GM19099 (cell line): ENCODE measurements around the gene CARD14.

Experiments
- POLR2A ChIP-seq: IDR thresholded peaks from 3 replicates; pipeline ENCODE4 v1.6.1; 2011; ENCODE audit warnings: low read depth; ENCODE audit not compliant: insufficient read length; ENCODE audit errors: extremely low read depth

Gene CARD14

DNA sequence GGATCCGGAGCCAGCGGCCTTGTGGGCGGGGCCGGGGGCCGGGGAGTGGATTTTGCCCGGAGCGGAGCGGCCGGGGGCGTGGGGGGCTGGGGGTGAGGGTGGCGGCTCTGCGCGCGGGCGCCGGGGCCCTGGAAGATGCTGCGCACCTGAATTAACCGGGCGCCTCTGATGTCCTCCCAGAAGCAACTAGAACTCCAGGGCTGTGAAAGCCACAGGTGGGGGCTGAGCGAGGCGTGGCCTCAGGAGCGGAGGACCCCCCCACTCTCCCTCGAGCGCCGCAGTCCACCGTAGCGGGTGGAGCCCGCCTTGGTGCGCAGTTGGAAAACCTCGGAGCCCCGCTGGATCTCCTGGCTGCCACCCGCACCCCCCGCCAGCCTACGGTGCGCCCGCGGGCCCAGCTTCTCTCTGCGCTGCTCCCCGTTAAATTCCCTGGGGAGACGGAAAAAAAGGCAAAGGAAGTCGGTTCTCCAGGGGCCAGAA lies 50.9 kb downstream of the CARD14 start:
- no peak for TF ChIP-seq POLR2A

DNA sequence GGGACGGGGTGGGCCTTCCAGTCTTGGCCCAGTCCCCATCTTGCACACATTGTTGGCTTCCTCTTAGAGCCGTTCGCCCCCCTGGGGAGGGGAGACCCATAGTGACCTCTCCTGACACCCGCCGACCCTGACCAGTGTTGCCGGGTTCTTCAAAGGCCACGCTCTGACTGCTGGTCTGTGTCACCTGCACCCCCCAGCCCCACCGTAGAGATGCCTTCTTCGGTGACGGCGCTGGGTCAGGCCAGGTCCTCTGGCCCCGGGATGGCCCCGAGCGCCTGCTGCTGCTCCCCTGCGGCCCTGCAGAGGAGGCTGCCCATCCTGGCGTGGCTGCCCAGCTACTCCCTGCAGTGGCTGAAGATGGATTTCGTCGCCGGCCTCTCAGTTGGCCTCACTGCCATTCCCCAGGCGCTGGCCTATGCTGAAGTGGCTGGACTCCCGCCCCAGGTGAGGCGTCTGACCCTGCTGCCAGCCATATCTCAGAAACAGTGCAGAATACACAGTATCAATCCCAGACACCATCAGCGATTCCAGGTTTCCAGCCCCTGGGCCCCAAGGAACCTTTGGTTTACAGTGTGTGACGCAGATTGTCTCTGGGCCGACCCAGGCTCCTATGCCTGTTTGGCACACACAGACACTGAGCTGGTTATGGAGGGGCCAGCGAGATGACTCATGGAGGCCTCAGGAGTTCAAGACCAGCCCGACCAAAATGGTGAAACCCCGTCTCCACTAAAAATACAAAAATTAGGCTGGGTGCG lies 51.7 kb downstream of the CARD14 start:
- TF ChIP-seq POLR2A = no peak

DNA sequence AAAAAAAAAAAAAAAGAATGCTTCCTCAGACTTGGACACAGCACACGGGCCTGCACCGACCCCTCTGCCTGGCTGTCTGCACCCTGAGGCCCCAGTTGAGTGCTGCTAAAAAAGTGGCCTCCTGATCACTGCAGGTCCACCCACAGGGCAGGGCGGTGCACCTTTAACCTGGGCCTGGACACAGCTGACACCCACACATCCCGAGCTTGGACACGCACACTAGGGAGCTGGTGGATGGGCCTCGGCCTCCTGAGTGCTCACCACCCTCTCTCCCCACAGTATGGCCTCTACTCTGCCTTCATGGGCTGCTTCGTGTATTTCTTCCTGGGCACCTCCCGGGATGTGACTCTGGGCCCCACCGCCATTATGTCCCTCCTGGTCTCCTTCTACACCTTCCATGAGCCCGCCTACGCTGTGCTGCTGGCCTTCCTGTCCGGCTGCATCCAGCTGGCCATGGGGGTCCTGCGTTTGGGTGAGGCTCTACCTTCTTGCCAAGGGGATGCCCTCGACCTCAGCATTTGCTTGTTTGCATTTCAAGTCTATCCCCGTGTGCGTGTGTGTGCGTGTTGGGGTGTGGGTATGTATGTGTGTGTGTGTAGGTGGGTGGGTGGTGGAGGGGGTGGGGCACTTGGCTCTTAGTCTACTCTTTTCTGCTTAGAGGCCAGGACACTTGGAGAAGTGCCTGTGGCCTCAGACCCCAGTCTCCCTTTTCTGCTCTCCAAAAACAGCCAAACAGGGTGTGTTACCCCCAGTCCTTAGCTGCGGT lies 52.7 kb downstream of the CARD14 start:
- no peak for TF ChIP-seq POLR2A

GRCh38 chr17:80223142-80223815 lies 53.4 kb downstream of the CARD14 start:
- no peak for TF ChIP-seq POLR2A

DNA sequence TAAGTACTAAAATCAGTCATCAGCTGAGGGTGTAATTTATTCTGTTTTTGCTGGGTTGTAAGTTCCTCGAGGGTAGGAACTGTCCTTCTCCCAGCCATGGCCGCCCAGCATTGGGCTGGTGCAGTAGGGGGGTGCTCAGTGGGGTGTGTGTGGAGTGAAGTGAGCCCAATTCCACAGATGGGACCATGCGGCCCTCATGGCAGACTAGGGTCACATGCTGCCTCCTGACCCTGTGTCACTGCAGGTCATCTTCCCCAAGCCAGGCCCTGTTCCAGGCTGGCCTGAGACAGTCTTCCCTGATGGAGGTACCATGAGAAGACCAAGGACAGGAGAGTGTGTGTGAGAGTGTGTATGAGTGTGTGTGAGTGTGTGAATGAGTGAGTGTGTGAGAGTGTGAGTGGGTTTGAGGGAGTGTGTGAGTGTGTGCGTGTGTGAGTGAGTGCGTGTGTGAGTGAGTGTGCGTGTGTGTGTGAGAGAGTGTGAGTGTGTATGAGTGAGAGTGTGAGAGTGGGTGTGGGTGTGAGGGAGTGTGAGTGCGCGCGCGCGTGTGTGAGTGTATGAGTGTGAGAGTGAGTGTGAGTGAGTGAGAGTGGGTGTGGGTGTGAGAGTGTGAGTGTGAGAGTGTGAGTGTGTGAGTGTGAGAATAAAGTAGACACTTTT lies 54.1 kb downstream of the CARD14 start:
- no peak for TF ChIP-seq POLR2A

- no peak for TF ChIP-seq POLR2A
Observed at GRCh38 chr17:80224683-80225082, 54.9 kb downstream of the CARD14 start.

GRCh38 chr17:80225230-80225629 lies 55.4 kb downstream of the CARD14 start:
- TF ChIP-seq POLR2A = no peak

GRCh38 chr17:80227156-80227555 lies 57.3 kb downstream of the CARD14 start:
- TF ChIP-seq POLR2A = no peak

- no peak for TF ChIP-seq POLR2A
Observed at GRCh38 chr17:80227666-80228065, 57.8 kb downstream of the CARD14 start.

DNA sequence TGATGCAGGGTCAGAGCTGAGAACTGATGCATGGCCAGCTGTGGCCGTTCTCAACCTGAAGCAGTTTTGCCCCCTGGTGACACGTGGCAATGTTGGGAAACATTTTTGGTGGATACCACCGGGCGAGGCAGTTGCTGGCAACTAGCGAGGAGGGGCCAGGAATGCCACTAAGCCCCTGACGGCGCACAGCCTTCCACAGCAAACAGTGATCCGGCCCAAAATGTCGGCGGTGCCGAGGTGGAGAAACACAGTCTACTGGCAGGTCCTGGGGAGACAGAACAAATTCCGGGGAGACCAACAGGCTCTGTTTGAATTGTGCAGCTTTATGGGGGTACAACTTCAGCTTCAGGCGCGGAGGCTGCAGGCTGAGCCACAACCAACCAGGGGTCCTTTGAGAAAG lies 58.6 kb downstream of the CARD14 start:
- no peak for TF ChIP-seq POLR2A

GRCh38 chr17:80229011-80229410 lies 59.2 kb downstream of the CARD14 start:
- no peak for TF ChIP-seq POLR2A

GRCh38 chr17:80232438-80232837 lies 62.6 kb downstream of the CARD14 start:
- no peak for TF ChIP-seq POLR2A

DNA sequence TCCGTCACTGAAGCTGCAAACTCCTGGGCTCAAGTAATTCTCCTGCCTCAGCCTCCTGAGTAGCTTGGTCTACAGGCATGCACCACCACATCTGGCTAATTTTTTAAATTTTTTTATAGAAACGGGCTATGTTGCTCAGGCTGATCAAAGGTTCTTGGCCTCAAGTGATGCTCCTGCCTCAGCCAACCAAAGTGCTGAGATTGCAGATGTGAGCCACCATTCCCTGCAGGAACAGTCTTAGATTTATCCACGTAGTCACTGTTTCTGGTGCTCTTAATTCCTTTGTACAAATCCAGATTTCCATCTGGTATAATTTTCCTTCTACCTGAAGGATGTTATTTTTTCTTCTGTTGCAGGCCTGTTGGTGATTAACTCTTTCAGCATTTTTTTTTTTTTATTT lies 63.4 kb downstream of the CARD14 start:
- TF ChIP-seq POLR2A = no peak

GRCh38 chr17:80236911-80237310 lies 67.1 kb downstream of the CARD14 start:
- TF ChIP-seq POLR2A = no peak

DNA sequence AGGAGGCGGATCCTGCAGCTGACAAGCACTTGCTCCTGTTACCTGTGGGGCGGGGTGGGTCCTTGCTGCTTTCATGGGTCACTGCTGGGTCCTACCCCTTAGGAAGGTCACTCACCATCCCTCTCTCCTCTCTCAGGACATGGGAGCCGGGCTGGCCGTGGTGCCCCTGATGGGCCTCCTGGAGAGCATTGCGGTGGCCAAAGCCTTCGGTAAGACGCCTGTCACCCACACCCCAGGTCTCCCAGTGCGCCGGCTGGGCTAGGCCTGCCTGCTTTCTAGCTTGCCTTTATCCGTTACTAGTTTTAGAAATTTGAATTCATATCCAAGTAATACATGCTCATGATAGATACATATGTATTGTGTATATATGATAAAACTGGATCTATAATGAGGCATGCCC lies 67.6 kb downstream of the CARD14 start:
- TF ChIP-seq POLR2A = no peak
